HG03378 (cell line): ENCODE measurements around the gene TMEM62.

ENCODE experiments used
- ATAC-seq: cut with Tn5 transposase; IDR thresholded peaks from one replicate; pipeline ENCODE4 v1.9.1; 2021; ENCODE audit warnings: mild to moderate bottlenecking, moderate library complexity; ENCODE audit not compliant: unreplicated experiment

The TMEM62 gene

DNA sequence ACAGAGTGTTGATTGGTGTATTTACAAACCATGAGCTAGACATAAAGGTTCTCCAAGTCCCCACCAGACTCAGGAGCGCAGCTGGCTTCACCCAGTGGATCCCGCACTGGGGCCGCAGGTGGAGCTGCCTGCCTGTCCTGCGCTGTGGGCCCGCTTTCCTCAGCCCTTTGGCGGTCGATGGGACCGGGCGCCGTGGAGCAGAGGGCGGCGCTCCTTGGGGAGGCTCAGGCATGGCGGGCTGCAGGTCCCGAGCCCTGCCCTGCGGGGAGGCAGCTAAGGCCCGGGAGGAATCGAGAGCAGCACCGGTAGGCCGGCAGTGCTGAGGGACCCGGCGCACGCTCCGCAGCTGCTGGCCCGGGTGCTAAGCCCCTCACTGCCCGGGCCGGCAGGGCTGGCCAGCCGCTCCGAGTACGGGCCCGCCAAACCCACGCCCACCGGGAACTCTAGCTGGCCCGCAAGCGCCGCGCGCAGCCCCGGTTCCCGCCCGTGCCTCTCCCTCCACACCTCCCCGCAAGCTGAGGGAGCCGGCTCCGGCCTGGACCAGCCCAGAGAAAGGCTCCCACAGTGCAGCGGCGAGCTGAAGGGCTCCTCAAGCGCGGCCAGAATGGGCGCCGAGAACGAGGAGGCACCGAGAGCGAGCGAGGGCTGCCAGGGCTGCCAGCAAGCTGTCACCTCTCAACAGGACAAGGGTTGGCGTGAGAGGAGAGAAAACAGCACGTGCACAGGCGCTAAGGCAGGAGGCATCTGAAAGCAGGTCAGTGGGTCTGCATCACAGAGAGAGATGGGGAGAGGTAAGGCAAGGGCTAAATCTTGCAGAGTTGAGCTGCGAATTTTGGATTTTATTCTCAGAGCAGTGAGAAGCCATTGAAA is 93.3 kb downstream of the TMEM62 start:
- ATAC-seq: no peak

GRCh38 chr15:43229977-43230376 is 96.6 kb downstream of the TMEM62 start:
- ATAC-seq: no peak

DNA sequence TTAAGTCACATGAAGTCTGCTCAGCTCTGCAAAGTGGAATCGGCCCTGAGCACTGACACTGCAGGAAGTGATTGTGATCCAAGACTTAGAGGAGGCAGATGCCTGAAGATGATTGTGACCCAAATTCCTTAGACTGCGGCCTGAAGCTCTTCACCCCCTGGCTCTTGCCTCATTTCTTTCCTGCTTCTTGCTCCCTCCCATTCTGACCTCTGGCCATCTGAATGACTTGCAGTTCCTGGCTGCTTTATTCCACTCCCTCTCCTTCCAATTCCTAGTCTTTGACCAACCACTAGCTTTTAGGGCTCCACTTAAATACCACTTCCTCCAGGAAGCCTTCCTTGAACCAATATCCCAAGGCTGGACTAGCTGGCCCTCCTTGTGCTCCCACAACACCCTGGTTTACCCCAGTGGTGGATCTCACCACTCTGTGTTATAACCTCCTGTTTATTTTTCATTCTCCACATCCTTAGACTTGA is 97.3 kb downstream of the TMEM62 start:
- ATAC-seq: no peak

DNA sequence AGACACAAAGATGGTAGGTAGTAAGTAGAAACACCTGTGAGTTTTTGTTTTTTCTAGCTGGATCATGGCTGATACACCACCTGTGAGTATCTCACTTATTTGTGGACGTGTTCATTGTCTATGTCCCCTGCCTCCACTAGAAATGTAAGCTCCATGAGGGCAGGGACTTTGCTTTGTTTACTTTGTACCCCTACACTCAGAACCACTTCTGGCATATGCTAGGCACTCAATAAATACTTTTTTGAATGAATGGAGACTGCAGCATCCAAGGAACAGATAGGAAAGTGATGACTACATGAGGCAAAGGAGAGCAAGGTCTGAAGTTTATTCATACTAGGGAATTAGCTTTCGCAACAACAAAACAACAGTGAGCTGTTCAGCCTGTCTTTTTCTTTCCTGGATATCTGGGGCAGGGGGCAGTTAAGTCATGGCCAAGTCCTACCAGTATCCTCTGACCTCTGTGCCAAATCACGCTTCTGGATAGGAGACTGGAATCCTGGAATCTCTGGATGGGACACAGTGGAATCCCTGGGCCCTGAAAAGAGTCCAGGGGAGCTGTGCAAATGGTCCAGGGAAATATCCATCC is 99.0 kb downstream of the TMEM62 start:
- no peak for ATAC-seq
